H1 (cell line): Measurements from ENCODE around the gene ASCL5. TPM values are rescaled to one million over a fixed set of nuclear protein-coding genes. Genes with fewer than 3 reads are reported as not detected.

ENCODE experiments used
- CTCF ChIA-PET: fragments of 300-600 bp; sonication (Branson Sonifier 250); formaldehyde crosslinking; loops from one replicate; lab custom pipeline; 2021; ENCODE audit not compliant: partially characterized antibody; lab: Charles Lee
- POLR2A ChIA-PET: fragments of 300-600 bp; sonication (Branson Sonifier 250); formaldehyde crosslinking; loops from one replicate; lab custom pipeline; 2021; ENCODE audit warnings: inconsistent platforms; ENCODE audit not compliant: partially characterized antibody; lab: Charles Lee
- DNase-seq, 2 experiments: peaks; one replicate each; pipeline versions ENCODE4 v3.0.0 to v3.0.0-alpha.2; 2010 to 2022; ENCODE audit warnings: low spot score in 2 of 2, low read depth in 1 of 2, mixed read lengths in 1 of 2
- FAIRE-seq: peaks from 2 replicates; lab custom pipeline; 2011; peaks lifted over from hg19 to GRCh38; lab: Jason Lieb, UNC
- H2AFZ ChIP-seq: 2 replicates; pipeline ENCODE4 v1.8.1; 2012; ENCODE audit warnings: low read length, inconsistent platforms
- H2AK5ac ChIP-seq: 2 replicates; pipeline ENCODE4 v1.6.1; 2013; ENCODE audit warnings: low read depth, low read length
- H2BK120ac ChIP-seq: replicated peaks from 2 replicates; pipeline ENCODE3; 2013; ENCODE audit warnings: low read depth, low read length, inconsistent platforms
- H2BK12ac ChIP-seq: 2 replicates; pipeline ENCODE4 v1.6.1; 2013; ENCODE audit warnings: low read depth, low read length
- H2BK15ac ChIP-seq: 2 replicates; pipeline ENCODE4 v1.6.1; 2013; ENCODE audit warnings: low read length
- H2BK20ac ChIP-seq: 2 replicates; pipeline ENCODE4 v1.6.1; 2013; ENCODE audit warnings: low read length
- H2BK5ac ChIP-seq: 2 replicates; pipeline ENCODE4 v1.6.1; 2013; ENCODE audit warnings: low read depth, low read length
- H3K14ac ChIP-seq: 2 replicates; pipeline ENCODE4 v1.6.1; 2013; ENCODE audit warnings: inconsistent platforms; ENCODE audit not compliant: insufficient read length
- H3K18ac ChIP-seq: 2 replicates; pipeline ENCODE4 v1.6.1; 2013; ENCODE audit warnings: low read length; ENCODE audit errors: extremely low read depth
- H3K23ac ChIP-seq: 2 replicates; pipeline ENCODE4 v1.6.1; 2013; ENCODE audit warnings: inconsistent platforms; ENCODE audit not compliant: insufficient read length
- H3K23me2 ChIP-seq: 2 replicates; pipeline ENCODE4 v1.6.1; 2013; ENCODE audit warnings: low read depth, low read length
- H3K27ac ChIP-seq: 2 replicates; pipeline ENCODE4 v1.6.1; 2011; ENCODE audit warnings: low read depth, low read length, inconsistent platforms
- H3K27me3 ChIP-seq, 4 experiments: replicated peaks in 1 of 4; 1 replicate in 1 of 4; 2 replicates in 3 of 4; pipeline versions ENCODE4 v1.6.1 to v1.8.1; 2011 to 2013; ENCODE audit warnings: low read length in 3 of 4, mild to moderate bottlenecking in 3 of 4, inconsistent platforms in 2 of 4, mixed read lengths in 2 of 4, moderate library complexity in 1 of 4; ENCODE audit not compliant: control insufficient read depth in 3 of 4, insufficient read depth in 3 of 4; ENCODE audit errors: extremely low read depth in 1 of 4
- H3K36me3 ChIP-seq, 4 experiments: 2 replicates each; pipeline versions ENCODE4 v1.6.1 to v1.8.1; 2011 to 2013; ENCODE audit warnings: mild to moderate bottlenecking in 4 of 4, low read length in 3 of 4, moderate library complexity in 2 of 4, control low read depth in 1 of 4, inconsistent platforms in 1 of 4; ENCODE audit not compliant: insufficient read depth in 4 of 4, control insufficient read depth in 2 of 4
- H3K4ac ChIP-seq: replicated peaks from 2 replicates; pipeline ENCODE3; 2013; ENCODE audit warnings: low read length, low read depth, mixed read lengths, inconsistent platforms; ENCODE audit not compliant: insufficient read length
- H3K4me1 ChIP-seq, 4 experiments: replicated peaks in 1 of 4; 1 replicate in 1 of 4; 2 replicates in 3 of 4; pipeline versions ENCODE4 v1.6.1 to v1.8.1; 2011 to 2013; ENCODE audit warnings: low read length in 3 of 4, inconsistent platforms in 2 of 4, mixed read lengths in 1 of 4; ENCODE audit not compliant: insufficient read depth in 4 of 4, control insufficient read depth in 3 of 4
- H3K4me2 ChIP-seq, 2 experiments: 2 replicates each; pipeline versions ENCODE4 v1.6.1 to v1.8.1; 2011 to 2013; ENCODE audit warnings: low read depth in 2 of 2, low read length in 2 of 2, control low read depth in 1 of 2, inconsistent platforms in 1 of 2, mild to moderate bottlenecking in 1 of 2; ENCODE audit not compliant: insufficient read depth in 1 of 2
- H3K4me3 ChIP-seq, 4 experiments: fragments of 200-600, 300-600 bp in 1 of 4; sonication (generic), shearing (Covaris generic), sonication (Bioruptor Twin) in 1 of 4; 2 replicates each; pipeline versions ENCODE4 v1.5.1 to v1.8.1; 2011 to 2016; ENCODE audit warnings: low read length in 4 of 4, low read depth in 3 of 4, control low read depth in 2 of 4, inconsistent platforms in 2 of 4, mild to moderate bottlenecking in 2 of 4, mixed read lengths in 1 of 4, moderate library complexity in 1 of 4; ENCODE audit not compliant: insufficient read depth in 2 of 4; ENCODE audit errors: extremely low read depth in 1 of 4
- H3K56ac ChIP-seq: replicated peaks from 2 replicates; pipeline ENCODE3; 2013; ENCODE audit warnings: low read depth, mild to moderate bottlenecking, mixed read lengths, low read length, inconsistent platforms; ENCODE audit not compliant: insufficient read length
- H3K79me1 ChIP-seq: 2 replicates; pipeline ENCODE4 v1.6.1; 2013; ENCODE audit warnings: low read depth, low read length, control low read depth
- H3K79me2 ChIP-seq, 2 experiments: 2 replicates each; pipeline versions ENCODE4 v1.6.1 to v1.8.1; 2012 to 2013; ENCODE audit warnings: low read length in 2 of 2, mild to moderate bottlenecking in 2 of 2, inconsistent platforms in 1 of 2; ENCODE audit not compliant: insufficient read depth in 2 of 2, control insufficient read depth in 1 of 2
- H3K9ac ChIP-seq, 4 experiments: replicated peaks in 1 of 4; 1 replicate in 1 of 4; 2 replicates in 3 of 4; pipeline versions ENCODE4 v1.6.1 to v1.8.1; 2011 to 2013; ENCODE audit warnings: low read depth in 3 of 4, low read length in 3 of 4, control low read depth in 2 of 4, mild to moderate bottlenecking in 2 of 4, moderate library complexity in 2 of 4, inconsistent platforms in 1 of 4; ENCODE audit errors: extremely low read depth in 1 of 4
- H3K9me3 ChIP-seq, 2 experiments: 2 replicates each; pipeline versions ENCODE4 v1.6.1 to v1.8.1; 2012 to 2013; ENCODE audit warnings: mild to moderate bottlenecking in 2 of 2, moderate library complexity in 2 of 2, control low read depth in 1 of 2, inconsistent platforms in 1 of 2, low read depth in 1 of 2, low read length in 1 of 2, mixed read lengths in 1 of 2; ENCODE audit not compliant: insufficient read depth in 2 of 2
- H4K20me1 ChIP-seq, 2 experiments: replicated peaks in 1 of 2; 2 replicates each; pipeline versions ENCODE3 to v1.8.1; 2011 to 2013; ENCODE audit warnings: inconsistent platforms in 2 of 2, low read length in 2 of 2, mild to moderate bottlenecking in 1 of 2; ENCODE audit not compliant: insufficient read depth in 2 of 2, control insufficient read depth in 1 of 2
- H4K5ac ChIP-seq: 2 replicates; pipeline ENCODE4 v1.6.1; 2013; ENCODE audit warnings: low read length, low read depth, mixed read lengths, inconsistent platforms; ENCODE audit not compliant: insufficient read length
- H4K8ac ChIP-seq: 2 replicates; pipeline ENCODE4 v1.8.0; 2013; ENCODE audit warnings: mild to moderate bottlenecking, moderate library complexity, low read length, inconsistent platforms; ENCODE audit not compliant: insufficient read depth; ENCODE audit errors: extremely low read depth
- H4K91ac ChIP-seq: replicated peaks from 2 replicates; pipeline ENCODE3; 2013; ENCODE audit warnings: low read length, mixed read lengths, inconsistent platforms; ENCODE audit not compliant: insufficient read length
- BRCA1 ChIP-seq: IDR thresholded peaks from 2 replicates; pipeline ENCODE4 v1.6.1; 2012; ENCODE audit warnings: low read depth, low read length, improper control_type of control experiment
- GABPA ChIP-seq: IDR thresholded peaks from 2 replicates; pipeline ENCODE4 v1.6.1; 2011; ENCODE audit warnings: mild to moderate bottlenecking, low read length, moderate library complexity, borderline replicate concordance; ENCODE audit not compliant: insufficient read depth
- KDM4A ChIP-seq: IDR thresholded peaks from one replicate; pipeline ENCODE4 v1.7.1; 2012; ENCODE audit warnings: low read depth, mild to moderate bottlenecking, moderate library complexity, low read length, inconsistent platforms; ENCODE audit not compliant: severe bottlenecking
- KDM5A ChIP-seq: fragments of 200-600 bp; IDR thresholded peaks from 2 replicates; pipeline ENCODE4 v1.7.1; 2012; ENCODE audit warnings: mild to moderate bottlenecking, low read length, inconsistent platforms, mixed read lengths
- NANOG ChIP-seq: IDR thresholded peaks from 2 replicates; pipeline ENCODE4 v1.6.1; 2011; ENCODE audit warnings: low read length, low read depth, mild to moderate bottlenecking, inconsistent platforms; ENCODE audit not compliant: insufficient read depth, poor library complexity, severe bottlenecking
- TBP ChIP-seq: IDR thresholded peaks from 2 replicates; pipeline ENCODE4 v1.6.1; 2011; ENCODE audit warnings: low read depth, low read length, improper control_type of control experiment
- USF2 ChIP-seq: IDR thresholded peaks from 2 replicates; pipeline ENCODE4 v1.6.1; 2011; ENCODE audit warnings: low read length, improper control_type of control experiment
- ZNF274 ChIP-seq: IDR thresholded peaks from 2 replicates; pipeline ENCODE4 v1.7.0; 2012; ENCODE audit warnings: low read length, borderline replicate concordance; ENCODE audit errors: extremely low read depth
- whole genome bisulfite sequencing, 2 experiments: shearing (Covaris generic) in 1 of 2; methylation state at CpG; one replicate each; pipeline versions ENCODE4 v1.1.6 to v1.1.7; 2013 to 2015; ENCODE audit warnings: low lambda C conversion rate in 2 of 2, mixed read lengths in 2 of 2, inconsistent platforms in 1 of 2, low coverage in 1 of 2, missing lambda C conversion rate in 1 of 2; ENCODE audit not compliant: insufficient replicate concordance in 2 of 2, insufficient coverage in 1 of 2, insufficient read length in 1 of 2; ENCODE audit errors: extremely low coverage in 1 of 2, missing lambda C conversion rate in 1 of 2; 5-methylcytosine and 5-hydroxymethylcytosine counted together
- polyA plus RNA-seq, 7 experiments: library from polyadenylated mRNA; depleted of rRNA in 3 of 7; stranded (reverse) in 5 of 7; unstranded in 2 of 7; fragments of >200 nt in 5 of 7; fragments of 200-250 nt in 2 of 7; gene quantifications; 1 replicate in 5 of 7; 2 replicates in 1 of 7; 4 replicates in 1 of 7; pipeline versions ENCODE4 v1.2.1 to v1.2.3, GENCODE V29; 2011 to 2013; ENCODE audit warnings: missing spikeins in 2 of 7, mixed read lengths in 2 of 7
- total RNA-seq: library from RNA; stranded (reverse); fragmentation: NEBNext Ultra II Directional; extraction: Animal tissue kit (Norgen Biotek cat#: 25700); gene quantifications from 2 replicates; pipeline ENCODE4 v1.2.1, GENCODE V29; 2021

The ASCL5 gene
- total and polyA plus RNA-seq, 2 of the 8 experiments (the other 6 are each of a cell fraction or from before 2014, with no cell fraction given) = 0.29 to 0.41 TPM

- ChIA-PET POLR2A (interaction anchor here (0.8 to 4.4 kb wide), 6 partner anchors 9 to 85 kb away, joined by 3 to 20 read pairs (median 4); partner anchors contain the start of gene TMEM9), CTCF (interaction anchor here (1.1 to 5.8 kb wide), 6 partner anchors 8 to 113 kb away, joined by 3 to 32 read pairs (median 12); partner anchors contain the start of gene ASCL5)
- H3K4me1 ChIP-seq = no peaks in the 10 kb centered on the region
- H3K4me3 ChIP-seq = no peak overlapping the region
- H3K36me3 ChIP-seq = peaks cover 46 to 85% (median 66%) of the 10 kb centered on the region in 4 experiments
- no peak overlapping the region for H3K14ac ChIP-seq
- no peaks in the 10 kb centered on the region for H3K23me2 ChIP-seq
- H3K9ac ChIP-seq = no peak overlapping the region
- H4K8ac ChIP-seq = no peak overlapping the region
- no peak overlapping the region for H4K5ac ChIP-seq
- no peak overlapping the region for H2AFZ ChIP-seq
- FAIRE-seq = no peak
- no peak overlapping the region for H3K27ac ChIP-seq
- H3K18ac ChIP-seq = no peak overlapping the region
- no peaks in the 10 kb centered on the region for H3K79me1 ChIP-seq
- no peak for DNase-seq
- no peak overlapping the region for H3K4ac ChIP-seq
- no peak overlapping the region for H2BK12ac ChIP-seq
- WGBS, 2 experiments = 88% methylated on average over 8 of the region's 8 CpGs; no CpG with 5 or more reads in 1 of the 2 experiments
- H2AK5ac ChIP-seq = no peak overlapping the region
- no peak overlapping the region for H3K56ac ChIP-seq
- H4K20me1 ChIP-seq = peaks cover 12 to 17% of the 10 kb centered on the region in 2 experiments
- no peak overlapping the region for H4K91ac ChIP-seq
- no peak overlapping the region for H3K23ac ChIP-seq
- H3K27me3 ChIP-seq = no peaks in the 10 kb centered on the region
- no peaks in the 10 kb centered on the region for H3K9me3 ChIP-seq
- H3K4me2 ChIP-seq = no peak overlapping the region
- no peak for TF ChIP-seq USF2
- TF ChIP-seq KDM5A = no peak
- no peak for TF ChIP-seq KDM4A
- no peak for TF ChIP-seq TBP
- TF ChIP-seq GABPA = no peak
- no peak for TF ChIP-seq NANOG
- TF ChIP-seq ZNF274 = no peak
- TF ChIP-seq BRCA1 = no peak
- TF ChIP-seq, all 59 proteins: peak for 0
- Histone ChIP-seq H2BK15ac (no peak overlapping the region), H3K79me2 (no peaks in the 10 kb centered on the region), H2BK20ac (no peak overlapping the region), H2BK5ac (no peak overlapping the region), H2BK120ac (no peak overlapping the region)
Observed at GRCh38 chr1:201140941-201141260, 13.9 kb upstream of the ASCL5 start.
